GM10266 (cell line): Measurements from ENCODE around the gene SMYD3.

Source experiments
- DNase-seq: peaks from one replicate; pipeline ENCODE4 v3.0.0; 2012; ENCODE audit errors: extremely low spot score
- CTCF ChIP-seq: IDR thresholded peaks from 2 replicates; pipeline ENCODE4 v1.5.1; 2012; ENCODE audit warnings: mild to moderate bottlenecking, low read depth; ENCODE audit not compliant: control insufficient read depth, insufficient read depth; ENCODE audit errors: missing control alignments

The SMYD3 gene

DNA sequence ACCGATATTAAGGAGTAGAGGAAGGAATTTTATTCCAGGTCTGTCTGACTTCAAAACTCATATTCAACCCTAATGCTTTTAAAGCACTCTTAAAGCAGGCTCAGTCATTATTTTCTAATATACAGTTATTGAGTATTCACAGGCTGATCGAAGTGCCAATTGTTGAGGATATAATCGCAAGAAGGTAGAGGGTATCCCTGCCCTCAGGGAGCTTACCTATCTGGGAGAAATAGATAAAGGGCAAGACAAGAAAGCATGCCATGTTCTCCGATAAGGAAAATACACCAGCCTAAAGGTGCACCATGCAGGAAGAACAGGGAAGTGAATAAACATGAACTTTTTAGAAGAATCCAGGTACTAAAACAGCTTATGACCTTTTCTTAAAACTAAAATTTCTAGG lies 361.2 kb downstream of the SMYD3 start:
- no peak for DNase-seq
- no peak for TF ChIP-seq CTCF

DNA sequence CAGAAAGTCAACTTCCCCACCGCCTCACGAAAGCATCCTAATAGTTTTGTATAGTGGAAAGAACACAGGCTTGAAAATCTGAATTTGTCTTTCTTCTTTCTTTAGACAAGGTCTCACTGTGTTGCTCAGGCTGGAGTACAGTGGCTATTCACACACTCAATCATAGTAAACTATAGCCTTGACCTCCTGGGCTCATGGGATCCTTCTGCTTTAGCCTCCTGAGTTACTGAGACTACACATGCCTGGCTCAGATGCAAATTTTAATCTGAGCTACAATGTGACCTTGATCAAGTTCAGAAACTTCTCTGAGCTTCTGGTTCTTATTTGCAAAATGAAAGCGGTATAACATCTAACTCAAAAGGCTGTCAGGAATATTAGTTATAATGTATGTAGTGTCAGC lies 362.1 kb downstream of the SMYD3 start:
- DNase-seq: no peak
- no peak for TF ChIP-seq CTCF

DNA sequence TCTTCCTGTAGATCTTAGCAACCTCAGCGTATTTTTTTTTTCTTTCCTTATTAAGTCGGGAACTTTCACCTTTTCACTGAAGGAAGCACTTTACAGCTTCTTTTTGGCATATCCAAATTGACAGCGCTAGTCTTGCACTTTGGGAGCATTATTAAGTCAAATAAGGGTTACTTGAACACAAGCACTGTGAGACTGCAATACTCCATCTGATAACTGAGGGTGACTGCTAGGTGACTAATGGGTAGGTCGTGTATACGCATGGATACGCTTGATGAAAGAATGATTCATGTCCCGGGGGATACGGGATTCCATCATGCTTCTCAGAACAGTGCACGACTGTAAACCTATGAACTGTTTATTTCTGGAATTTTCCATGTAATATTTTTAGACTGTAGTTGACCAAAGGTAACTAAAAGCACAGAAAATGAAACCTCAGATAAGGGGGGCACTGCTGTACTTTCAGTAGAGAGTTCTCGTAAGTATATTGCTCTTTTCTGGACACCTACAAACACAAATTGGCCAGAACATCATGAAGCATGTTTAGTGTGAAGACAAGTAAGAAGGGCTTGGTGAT lies 364.7 kb downstream of the SMYD3 start:
- no peak for TF ChIP-seq CTCF
- DNase-seq: no peak

DNA sequence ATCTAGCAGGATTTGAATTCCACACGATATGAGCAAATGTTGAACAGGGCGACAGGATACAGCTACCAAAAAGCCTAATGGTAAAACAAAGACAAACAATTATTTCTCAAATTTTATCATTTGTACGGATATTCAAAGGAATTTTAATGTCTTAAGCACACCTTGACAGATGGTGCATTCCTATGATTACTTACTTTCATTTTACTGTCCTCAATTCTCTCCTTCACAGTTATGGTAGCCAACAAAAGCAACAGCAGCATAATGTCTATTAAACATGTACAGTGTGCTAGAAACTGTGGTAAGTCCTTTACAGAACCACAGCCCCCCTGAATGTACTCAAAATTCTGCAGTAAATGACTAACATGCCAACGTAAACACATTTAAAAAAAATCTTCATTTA lies 365.8 kb downstream of the SMYD3 start:
- no peak for DNase-seq
- no peak for TF ChIP-seq CTCF

DNA sequence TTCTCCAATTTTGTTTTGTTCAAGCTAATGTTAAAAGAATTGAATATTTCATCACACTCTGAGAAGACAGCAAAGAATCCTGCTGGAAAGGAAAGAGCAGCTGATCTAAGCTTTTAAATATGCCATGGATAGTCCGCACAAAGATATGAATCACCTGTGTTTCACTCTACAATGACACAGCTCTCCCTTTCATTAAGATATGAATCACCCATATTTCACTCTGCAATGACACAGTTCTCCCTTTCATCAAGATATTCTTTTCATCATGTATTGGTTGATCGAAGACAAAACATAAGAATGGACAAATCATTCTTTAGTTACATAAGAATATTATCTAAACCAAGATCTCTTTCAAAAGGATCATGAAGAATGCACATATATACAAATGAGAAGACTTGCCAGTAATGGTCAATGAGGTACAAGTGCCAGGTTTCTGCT lies 367.3 kb downstream of the SMYD3 start:
- no peak for DNase-seq
- no peak for TF ChIP-seq CTCF

DNA sequence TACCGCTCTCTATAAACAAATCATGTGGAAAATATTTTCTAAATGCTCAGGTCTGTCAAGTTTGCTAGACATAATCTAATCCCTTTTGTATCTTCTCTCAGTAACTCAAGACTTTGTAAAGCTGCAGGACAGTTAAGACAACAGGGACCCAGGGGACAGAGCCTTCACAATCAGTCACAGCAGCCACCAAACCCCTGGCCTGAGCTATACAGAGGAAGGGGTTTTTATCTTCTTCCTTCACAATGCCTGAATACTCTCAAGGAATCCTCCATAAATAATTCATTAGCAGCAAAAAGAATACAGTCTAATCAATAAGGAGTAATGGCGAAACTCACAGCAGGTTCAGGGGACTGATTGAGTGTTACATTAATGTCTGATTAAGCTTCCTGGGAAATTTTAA lies 368.3 kb downstream of the SMYD3 start:
- TF ChIP-seq CTCF: no peak
- no peak for DNase-seq

DNA sequence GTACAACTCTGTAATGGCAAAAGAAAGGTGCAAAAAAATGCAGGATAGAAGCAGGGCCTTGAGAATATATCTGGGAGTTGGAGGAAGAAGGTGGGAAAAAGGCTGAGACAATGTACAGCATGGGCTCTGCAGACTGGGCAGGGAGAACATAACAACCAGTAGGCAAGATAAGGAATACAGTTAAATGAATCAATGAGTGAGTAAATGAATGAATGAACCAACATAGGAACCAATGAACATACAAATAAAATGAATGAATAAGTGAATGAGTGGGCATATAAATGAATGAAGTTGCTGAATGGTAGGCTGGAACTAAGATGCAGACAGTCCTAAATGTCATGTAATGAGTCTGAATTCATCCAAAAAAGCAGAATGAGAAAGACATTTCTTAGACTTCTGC lies 370.6 kb downstream of the SMYD3 start:
- no peak for TF ChIP-seq CTCF
- no peak for DNase-seq
